Erythroblast (primary cell): ENCODE measurements around the gene FABP7.

Experiments used
- GATA1 ChIP-seq: IDR thresholded peaks from 2 replicates; pipeline ENCODE4 v1.6.1; 2011; ENCODE audit warnings: low read depth, mild to moderate bottlenecking, control low read depth, low read length, moderate library complexity
- POLR2A ChIP-seq: IDR thresholded peaks from 2 replicates; pipeline ENCODE4 v1.6.1; 2011; ENCODE audit warnings: mild to moderate bottlenecking, low read length

DNA sequence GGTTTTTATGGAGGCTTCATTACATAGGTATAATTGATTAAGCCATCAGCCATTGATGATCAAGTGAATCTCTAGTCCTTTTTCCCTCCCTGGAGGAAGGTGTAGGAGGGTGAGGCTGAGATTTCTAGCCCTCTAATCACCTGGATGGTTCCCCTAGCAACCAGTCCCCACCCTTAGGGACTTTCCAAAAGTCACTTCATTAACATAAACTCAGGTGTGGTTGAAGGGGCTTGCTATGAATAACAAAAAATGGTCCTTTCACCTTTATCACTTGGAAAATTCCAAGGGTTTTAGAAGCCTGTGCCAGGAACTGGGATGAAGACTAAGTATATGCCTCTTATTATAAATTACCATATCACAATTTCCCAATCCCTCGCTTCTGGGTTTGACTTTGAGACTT lies 49.9 kb downstream of the FABP7 start:
- no peak for TF ChIP-seq POLR2A
- TF ChIP-seq GATA1, result no peak
